ENCODE measurements around the gene HHATL. TPM values are rescaled to one million over a fixed set of nuclear protein-coding genes. Genes with fewer than 3 reads are reported as not detected.

HHATL gene
- total RNA-seq, 4 donors from 2014 or later, result 2.3 TPM; not detected in 3

GRCh38 chr3:42662813-42663535 is 39.6 kb downstream of the HHATL start:
- no peak for DNase-seq (ENCODE audit: low spot score in 2 of 2)
- Histone ChIP-seq H3K4me1 (peaks cover 23% of the 10 kb centered on the region), H3K9me3 (no peaks in the 10 kb centered on the region), H3K36me3 (peaks cover 7% of the 10 kb centered on the region), H3K27me3 (no peaks in the 10 kb centered on the region), H3K27ac (no peak overlapping the region), H3K4me3 (no peak overlapping the region)
- 87% methylated on average over 7 of the region's 12 CpGs for WGBS
- TF ChIP-seq POLR2AphosphoS5 (IDR thresholded peaks at IDR 0.05) (no peak), CTCF (IDR thresholded peaks at IDR 0.05) (no peak), POLR2A (IDR thresholded peaks at IDR 0.05) (no peak), EP300 (IDR thresholded peaks at IDR 0.05) (no peak)

GRCh38 chr3:42662037-42662812 is 40.4 kb downstream of the HHATL start:
- no peak for DNase-seq (ENCODE audit: low spot score in 2 of 2)
- WGBS, result 81% methylated on average over 3 of the region's 7 CpGs

GRCh38 chr3:42661593-42662022 is 41.0 kb downstream of the HHATL start:
- WGBS, result 83% methylated on average over 5 of the region's 5 CpGs
- Histone ChIP-seq H3K36me3 (peaks cover 7% of the 10 kb centered on the region), H3K4me3 (no peak overlapping the region), H3K4me1 (peaks cover 16% of the 10 kb centered on the region), H3K27me3 (no peaks in the 10 kb centered on the region), H3K27ac (no peak overlapping the region), H3K9me3 (no peaks in the 10 kb centered on the region)
- TF ChIP-seq POLR2AphosphoS5 (IDR thresholded peaks at IDR 0.05) (no peak), POLR2A (IDR thresholded peaks at IDR 0.05) (no peak), CTCF (IDR thresholded peaks at IDR 0.05) (no peak), EP300 (IDR thresholded peaks at IDR 0.05) (no peak)
- no peak for DNase-seq (ENCODE audit: low spot score in 2 of 2)

More at GRCh38 chr3:42662037-42662812, 40.4 kb downstream of the HHATL start:
- Histone ChIP-seq H3K36me3 (peaks cover 7% of the 10 kb centered on the region), H3K4me3 (no peak overlapping the region), H3K27me3 (no peaks in the 10 kb centered on the region), H3K9me3 (no peaks in the 10 kb centered on the region), H3K27ac (no peak overlapping the region), H3K4me1 (peaks cover 17% of the 10 kb centered on the region)
- TF ChIP-seq POLR2AphosphoS5 (IDR thresholded peaks at IDR 0.05) (no peak), EP300 (IDR thresholded peaks at IDR 0.05) (no peak), POLR2A (IDR thresholded peaks at IDR 0.05) (no peak), CTCF (IDR thresholded peaks at IDR 0.05) (no peak)

GRCh38 chr3:42660898-42661297 is 41.7 kb downstream of the HHATL start:
- H3K27me3 ChIP-seq, result no peaks in the 10 kb centered on the region
- H3K36me3 ChIP-seq, result peaks cover 7% of the 10 kb centered on the region
- H3K27ac ChIP-seq, result no peak overlapping the region
- WGBS, result no CpG with 5 or more reads among the region's 4 CpGs
- peaks cover 14% of the 10 kb centered on the region for H3K4me1 ChIP-seq
- TF ChIP-seq EP300 (IDR thresholded peaks at IDR 0.05) (no peak), POLR2A (IDR thresholded peaks at IDR 0.05) (no peak), CTCF (IDR thresholded peaks at IDR 0.05) (no peak), POLR2AphosphoS5 (IDR thresholded peaks at IDR 0.05) (no peak)
- no peak overlapping the region for H3K4me3 ChIP-seq
- no peak for DNase-seq (ENCODE audit: low spot score in 2 of 2)
- H3K9me3 ChIP-seq, result no peaks in the 10 kb centered on the region

- Histone ChIP-seq H3K4me1 (peaks cover 17% of the 10 kb centered on the region), H3K36me3 (peaks cover 7% of the 10 kb centered on the region), H3K4me3 (no peak overlapping the region), H3K27me3 (no peaks in the 10 kb centered on the region), H3K27ac (no peak overlapping the region), H3K9me3 (no peaks in the 10 kb centered on the region)
- no peak for DNase-seq (ENCODE audit: low spot score in 2 of 2)
- 39% methylated on average over 6 of the region's 6 CpGs for WGBS
- TF ChIP-seq POLR2AphosphoS5 (IDR thresholded peaks at IDR 0.05), result no peak
- no peak for TF ChIP-seq EP300 (IDR thresholded peaks at IDR 0.05)
- TF ChIP-seq CTCF (IDR thresholded peaks at IDR 0.05), result no peak
- TF ChIP-seq POLR2A (IDR thresholded peaks at IDR 0.05), result no peak
Observed at GRCh38 chr3:42660131-42660715, 42.4 kb downstream of the HHATL start.

Measured in suprapubic skin (tissue), 4 donors.